Caco-2 (cell line): ENCODE data around the gene OPTC. TPM values are rescaled to one million over a fixed set of nuclear protein-coding genes. Genes with fewer than 3 reads are reported as not detected.
A peak's percentile ranks its signal among the peaks of the same experiment; 100 is the strongest.

Experiments
- BruUV-seq: library from RNA; stranded (reverse); fragments of 400-500 nt; replicated peaks from 2 replicates; lab custom pipeline; 2021; lab: Mats Ljungman, UMichigan
- CTCF ChIA-PET: fragments of 300-600 bp; sonication (Branson Sonifier 250); formaldehyde crosslinking; loops from one replicate; lab custom pipeline; 2022; ENCODE audit warnings: antibody characterized with exemption; lab: Charles Lee
- POLR2A ChIA-PET: fragments of 300-600 bp; sonication (Branson Sonifier 250); formaldehyde crosslinking; loops from one replicate; lab custom pipeline; 2022; ENCODE audit warnings: antibody characterized with exemption; lab: Charles Lee
- DNase-seq, 2 experiments: peaks; one replicate each; pipeline versions ENCODE4 v3.0.0 to v3.0.0-alpha.2; 2020 to 2022
- H3K27me3 ChIP-seq: replicated peaks from 2 replicates; pipeline ENCODE4 v1.6.0; 2011; ENCODE audit warnings: low read length; ENCODE audit not compliant: control insufficient read depth, insufficient read depth
- H3K36me3 ChIP-seq: 2 replicates; pipeline ENCODE4 v1.5.1; 2011; ENCODE audit warnings: low read length; ENCODE audit not compliant: control insufficient read depth, insufficient read depth
- H3K4me1 ChIP-seq: fragments of 250-450 bp; sonication (Bioruptor Pico); 2 replicates; pipeline ENCODE4 v1.5.1; 2020; ENCODE audit warnings: mild to moderate bottlenecking
- H3K4me3 ChIP-seq: 2 replicates; pipeline ENCODE4 v1.5.1; 2011; ENCODE audit warnings: low read depth, mild to moderate bottlenecking, control low read depth, low read length
- H3K9me3 ChIP-seq: fragments of 250-450 bp; sonication (Bioruptor Pico); 2 replicates; pipeline ENCODE4 v1.5.1; 2020; ENCODE audit warnings: mild to moderate bottlenecking, moderate library complexity
- H3K27ac Mint-ChIP-seq: one replicate; pipeline ENCODE4 v1.8.0; 2022; ENCODE audit warnings: mixed read lengths; ENCODE audit not compliant: unreplicated experiment
- H3K27me3 Mint-ChIP-seq: one replicate; pipeline ENCODE4 v1.8.0; 2022; ENCODE audit warnings: mixed read lengths; ENCODE audit not compliant: insufficient read depth, unreplicated experiment
- H3K36me3 Mint-ChIP-seq: one replicate; pipeline ENCODE4 v1.8.0; 2022; ENCODE audit warnings: mild to moderate bottlenecking, mixed read lengths; ENCODE audit not compliant: insufficient read depth, unreplicated experiment
- H3K4me1 Mint-ChIP-seq: one replicate; pipeline ENCODE4 v1.8.0; 2022; ENCODE audit warnings: low read depth, mixed read lengths; ENCODE audit not compliant: unreplicated experiment
- H3K4me3 Mint-ChIP-seq: one replicate; pipeline ENCODE4 v1.8.0; 2022; ENCODE audit warnings: mild to moderate bottlenecking, moderate library complexity, mixed read lengths; ENCODE audit not compliant: unreplicated experiment
- H3K9me3 Mint-ChIP-seq: one replicate; pipeline ENCODE4 v1.8.0; 2022; ENCODE audit warnings: mixed read lengths; ENCODE audit not compliant: unreplicated experiment
- intact Hi-C: fragments of 100-400 bp; cut with micrococcal nuclease; formaldehyde crosslinking; loops from one replicate; pipeline ENCODE4 v1.10.0; 2022; ENCODE audit not compliant: unreplicated experiment
- total RNA-seq: library from RNA; stranded (reverse); gene quantifications from 2 replicates; pipeline ENCODE4 v1.2.3, GENCODE V29; 2022
- TF ChIP-seq, protein P1 (sequence below), 2 experiments: fragments of 200-600 bp in 1 of 2; IDR thresholded peaks; 1 replicate in 1 of 2; 2 replicates in 1 of 2; pipeline versions ENCODE4 v1.5.1 to v1.8.0; 2011 to 2022; ENCODE audit warnings: antibody characterized with exemption in 1 of 2, control low read depth in 1 of 2, inconsistent platforms in 1 of 2, low read depth in 1 of 2, low read length in 1 of 2, mild to moderate bottlenecking in 1 of 2, moderate library complexity in 1 of 2; ENCODE audit not compliant: insufficient read depth in 1 of 2, severe bottlenecking in 1 of 2, unreplicated experiment in 1 of 2

OPTC gene
- total RNA-seq, 1 experiment from 2014 or later, result not detected

DNA sequence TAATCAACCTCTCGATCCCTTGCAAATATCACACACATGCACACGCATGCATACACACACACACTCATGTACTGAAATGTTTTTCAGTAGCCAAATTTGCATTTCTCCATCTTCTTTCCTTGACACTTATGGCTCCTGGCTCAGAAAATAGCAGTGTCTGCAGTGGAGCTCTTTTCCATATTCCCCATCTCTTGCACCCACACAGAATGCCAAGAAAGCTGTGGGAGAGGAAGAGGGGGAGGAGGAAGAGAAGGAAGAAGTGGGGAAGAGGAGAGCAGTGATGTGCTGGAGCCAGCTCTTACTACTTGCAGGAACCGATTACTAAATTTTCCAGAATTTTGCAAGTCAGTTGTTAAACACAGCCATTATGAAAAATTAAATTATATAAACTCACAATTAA lies 9.9 kb downstream of the OPTC start:
- Mint-ChIP-seq H3K9me3 (no peaks in the 10 kb centered on the region), H3K36me3 (no peaks in the 10 kb centered on the region), H3K27me3 (peaks cover 9% of the 10 kb centered on the region), H3K27ac (no peak overlapping the region), H3K4me3 (no peak overlapping the region), H3K4me1 (peaks cover 6% of the 10 kb centered on the region)
- POLR2A ChIA-PET, result interaction anchor here (0.6 kb wide), 1 partner anchor 67 kb away, joined by 10 read pairs; no protein-coding TSS in a partner anchor
- Histone ChIP-seq H3K4me3 (no peak overlapping the region), H3K9me3 (no peaks in the 10 kb centered on the region), H3K4me1 (peaks cover 9% of the 10 kb centered on the region; the same call in 1 of the 2 replicates), H3K36me3 (no peaks in the 10 kb centered on the region), H3K27me3 (no peaks in the 10 kb centered on the region)
- intact Hi-C loops, result loop anchor here (1.0 to 10.0 kb wide), 3 partner anchors 91 to 198 kb away; partner anchors contain the start of gene ATP2B4
- TF ChIP-seq, protein P1, sequence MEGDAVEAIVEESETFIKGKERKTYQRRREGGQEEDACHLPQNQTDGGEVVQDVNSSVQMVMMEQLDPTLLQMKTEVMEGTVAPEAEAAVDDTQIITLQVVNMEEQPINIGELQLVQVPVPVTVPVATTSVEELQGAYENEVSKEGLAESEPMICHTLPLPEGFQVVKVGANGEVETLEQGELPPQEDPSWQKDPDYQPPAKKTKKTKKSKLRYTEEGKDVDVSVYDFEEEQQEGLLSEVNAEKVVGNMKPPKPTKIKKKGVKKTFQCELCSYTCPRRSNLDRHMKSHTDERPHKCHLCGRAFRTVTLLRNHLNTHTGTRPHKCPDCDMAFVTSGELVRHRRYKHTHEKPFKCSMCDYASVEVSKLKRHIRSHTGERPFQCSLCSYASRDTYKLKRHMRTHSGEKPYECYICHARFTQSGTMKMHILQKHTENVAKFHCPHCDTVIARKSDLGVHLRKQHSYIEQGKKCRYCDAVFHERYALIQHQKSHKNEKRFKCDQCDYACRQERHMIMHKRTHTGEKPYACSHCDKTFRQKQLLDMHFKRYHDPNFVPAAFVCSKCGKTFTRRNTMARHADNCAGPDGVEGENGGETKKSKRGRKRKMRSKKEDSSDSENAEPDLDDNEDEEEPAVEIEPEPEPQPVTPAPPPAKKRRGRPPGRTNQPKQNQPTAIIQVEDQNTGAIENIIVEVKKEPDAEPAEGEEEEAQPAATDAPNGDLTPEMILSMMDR (IDR thresholded peaks at IDR 0.05; ENCODE audit: insufficient read depth in 1 of 2, low read depth in 1 of 2, low read length in 1 of 2, severe bottlenecking in 1 of 2, unreplicated experiment in 1 of 2), result no peak
- BruUV-seq, result no TSS peak
- CTCF ChIA-PET, result interaction anchor here (0.5 to 1.9 kb wide), 14 partner anchors 9 to 201 kb away, joined by 3 to 35 read pairs (median 4); partner anchors contain the start of genes ATP2B4 and FMOD
- DNase-seq, result no peak

DNA sequence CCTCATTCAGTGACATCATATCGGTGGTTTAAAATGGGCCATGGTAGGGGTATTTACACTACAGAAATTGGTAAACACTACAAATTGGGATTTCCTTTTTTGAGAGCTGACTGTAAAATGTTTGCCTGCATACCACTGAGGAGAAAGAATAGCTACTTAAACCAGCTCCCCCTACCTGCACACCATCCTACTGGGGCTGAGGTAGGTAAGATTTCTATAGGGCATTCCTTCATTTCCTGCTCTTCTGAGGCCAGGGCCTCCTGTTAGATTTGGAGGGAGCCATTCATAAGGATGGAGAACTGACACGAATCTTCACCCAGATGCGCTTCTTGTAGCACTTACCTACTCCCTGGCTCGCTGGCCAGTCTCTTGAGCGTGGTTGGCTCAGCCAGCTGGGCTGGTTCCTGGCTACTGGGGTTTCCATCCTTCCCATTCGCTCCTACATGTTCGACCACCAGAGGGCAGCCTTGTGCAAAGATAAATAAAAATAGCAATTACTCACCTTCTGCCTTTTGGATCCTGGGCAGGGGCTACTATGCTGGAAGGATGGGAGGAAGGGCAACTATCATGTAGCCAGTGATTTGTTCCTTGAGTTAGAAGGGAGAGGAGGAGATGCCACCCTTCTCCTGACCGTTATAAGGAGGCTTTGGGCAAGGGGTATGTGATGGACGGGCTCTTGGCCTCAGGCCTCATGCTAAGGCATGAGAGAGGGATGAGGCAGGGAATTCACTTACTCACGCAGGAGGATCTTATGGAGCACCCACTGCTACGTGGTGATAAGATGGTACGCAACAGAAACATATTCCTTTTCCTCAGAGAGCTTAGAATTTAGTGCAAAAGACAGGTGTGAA lies 10.7 kb downstream of the OPTC start:
- DNase-seq, result peak; percentile 77 to 87
- intact Hi-C loops, result loop anchor here (1.0 to 10.0 kb wide), 3 partner anchors 90 to 198 kb away; partner anchors contain the start of gene ATP2B4
- H3K27me3 Mint-ChIP-seq, result peaks cover 9% of the 10 kb centered on the region
- CTCF ChIA-PET, result interaction anchor here (0.5 to 1.9 kb wide), 17 partner anchors 9 to 201 kb away, joined by 3 to 35 read pairs (median 4); partner anchors contain the start of genes ATP2B4 and FMOD
- TF ChIP-seq, protein P1 (IDR thresholded peaks at IDR 0.05; ENCODE audit: insufficient read depth in 1 of 2, low read depth in 1 of 2, low read length in 1 of 2, severe bottlenecking in 1 of 2, unreplicated experiment in 1 of 2), result peak; percentile 68 to 77
- Histone ChIP-seq H3K9me3 (no peaks in the 10 kb centered on the region), H3K4me3 (no peak overlapping the region), H3K36me3 (no peaks in the 10 kb centered on the region), H3K4me1 (peaks cover 9% of the 10 kb centered on the region; the same call in 1 of the 2 replicates), H3K27me3 (no peaks in the 10 kb centered on the region)
- H3K36me3 Mint-ChIP-seq, result no peaks in the 10 kb centered on the region
- POLR2A ChIA-PET, result interaction anchor here (0.6 kb wide), 1 partner anchor 66 kb away, joined by 10 read pairs; no protein-coding TSS in a partner anchor
- H3K9me3 Mint-ChIP-seq, result no peaks in the 10 kb centered on the region
- H3K4me1 Mint-ChIP-seq, result peaks cover 10% of the 10 kb centered on the region
- BruUV-seq, result no TSS peak
- H3K27ac Mint-ChIP-seq, result no peak overlapping the region
- H3K4me3 Mint-ChIP-seq, result no peak overlapping the region

DNA sequence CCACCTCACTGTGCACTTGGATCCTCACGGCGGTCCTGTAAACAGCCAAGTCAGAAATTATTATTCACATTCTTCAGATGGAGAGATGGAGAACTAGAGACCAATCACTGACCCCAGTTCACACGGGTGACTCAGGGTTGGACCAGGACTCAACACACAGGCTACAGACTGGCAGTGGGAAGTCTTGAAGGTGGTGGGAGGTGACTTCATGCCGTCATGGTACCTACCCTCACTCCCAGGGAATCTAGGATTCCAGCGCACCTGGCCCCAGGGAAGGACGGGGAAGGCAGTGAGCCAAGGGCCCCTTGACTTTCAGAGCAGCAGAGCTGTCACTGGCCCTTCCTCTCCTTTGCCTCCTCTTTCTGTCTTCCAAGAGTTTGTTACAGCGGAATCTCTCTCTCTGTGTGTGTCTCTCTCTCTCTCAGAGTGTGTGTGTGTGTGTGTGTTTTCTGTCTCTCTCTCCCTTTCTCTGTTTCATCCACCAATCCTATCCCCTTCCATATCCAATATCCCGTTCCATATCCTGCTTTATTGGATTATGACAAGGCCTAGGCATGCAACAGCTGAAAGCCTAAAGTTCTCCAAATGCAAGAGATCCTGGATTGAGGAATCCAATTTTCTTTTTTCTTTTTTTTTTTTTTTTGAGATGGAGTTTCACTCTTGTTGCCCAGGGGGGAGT lies 11.7 kb downstream of the OPTC start:
- no peaks in the 10 kb centered on the region for H3K36me3 ChIP-seq
- no peak for DNase-seq
- ChIA-PET POLR2A (no interaction called here), CTCF (interaction anchor here (1.5 kb wide), 1 partner anchor 79 kb away, joined by 5 read pairs; no protein-coding TSS in a partner anchor)
- intact Hi-C loops, result loop anchor here (10.0 kb wide), 1 partner anchor 89 kb away; no protein-coding TSS in a partner anchor
- no peak overlapping the region for H3K27ac Mint-ChIP-seq
- TF ChIP-seq, protein P1 (IDR thresholded peaks at IDR 0.05; ENCODE audit: insufficient read depth in 1 of 2, low read depth in 1 of 2, low read length in 1 of 2, severe bottlenecking in 1 of 2, unreplicated experiment in 1 of 2), result no peak
- H3K4me3 ChIP-seq, result no peak overlapping the region
- H3K36me3 Mint-ChIP-seq, result no peaks in the 10 kb centered on the region
- H3K9me3 ChIP-seq, result no peaks in the 10 kb centered on the region
- peaks cover 10% of the 10 kb centered on the region for H3K4me1 Mint-ChIP-seq
- H3K27me3 ChIP-seq, result no peaks in the 10 kb centered on the region
- H3K4me1 ChIP-seq, result peaks cover 9% of the 10 kb centered on the region; the same call in 1 of the 2 replicates
- no TSS peak for BruUV-seq
- H3K27me3 Mint-ChIP-seq, result peaks cover 9% of the 10 kb centered on the region
- H3K4me3 Mint-ChIP-seq, result no peak overlapping the region
- no peaks in the 10 kb centered on the region for H3K9me3 Mint-ChIP-seq
